A549 (cell line): ENCODE measurements around the gene ACACA.

Experiments used
- CBX8 ChIP-seq: fragments of 200-600 bp; sonication (generic); IDR thresholded peaks from 2 replicates; pipeline ENCODE4 v1.6.1; 2016
- JUNB ChIP-seq: fragments of >200 bp; sonication (Bioruptor Twin); formaldehyde crosslinking; IDR thresholded peaks from 2 replicates; pipeline ENCODE4 v1.6.1; 2016
- POLR2A ChIP-seq: IDR thresholded peaks from 2 replicates; pipeline ENCODE4 v1.6.1; 2012; ENCODE audit warnings: mild to moderate bottlenecking, low read length
- POLR2AphosphoS2 ChIP-seq: conservative IDR thresholded peaks from 2 replicates; pipeline ENCODE4 v1.6.1; 2012; ENCODE audit warnings: low read length, improper control_type of control experiment, inconsistent platforms
- RAD21 ChIP-seq, 2 experiments: fragments of >200 bp in 1 of 2; sonication (Bioruptor Twin) in 1 of 2; formaldehyde crosslinking in 1 of 2; IDR thresholded peaks in 1 of 2; conservative IDR thresholded peaks in 1 of 2; 2 replicates in 1 of 2; 3 replicates in 1 of 2; pipeline ENCODE4 v1.6.1; 2012 to 2018; ENCODE audit warnings: inconsistent platforms in 1 of 2
- RCOR1 ChIP-seq: fragments of 150-350 bp; IDR thresholded peaks from 2 replicates; pipeline ENCODE4 v1.6.1; 2014; ENCODE audit warnings: antibody characterized with exemption, low read length, low read depth
- RFX5 ChIP-seq: fragments of 450-650 bp; IDR thresholded peaks from 2 replicates; pipeline ENCODE4 v1.7.1; 2014; ENCODE audit warnings: antibody characterized with exemption, mild to moderate bottlenecking, moderate library complexity
- RNF2 ChIP-seq: fragments of 200-600 bp; sonication (generic); IDR thresholded peaks from 2 replicates; pipeline ENCODE4 v1.6.1; 2016; ENCODE audit warnings: low read depth, mild to moderate bottlenecking, antibody characterized with exemption, moderate library complexity, borderline replicate concordance
- SMC3 ChIP-seq: fragments of >200 bp; sonication (Bioruptor Twin); formaldehyde crosslinking; IDR thresholded peaks from 3 replicates; pipeline ENCODE4 v1.6.1; 2018; ENCODE audit warnings: inconsistent platforms
- TP53 ChIP-seq: fragments of 250-450 bp; sonication (Bioruptor Pico); IDR thresholded peaks from 2 replicates; pipeline ENCODE4 v1.5.0; 2021; ENCODE audit warnings: mild to moderate bottlenecking, moderate library complexity
- TF ChIP-seq, protein P1 (sequence below): IDR thresholded peaks from 2 replicates; pipeline ENCODE4 v1.6.1; 2012
- TF ChIP-seq, protein P2 (sequence below): fragments of >200 bp; sonication (Bioruptor Twin); formaldehyde crosslinking; IDR thresholded peaks from 3 replicates; pipeline ENCODE4 v1.5.1; 2016
- TF ChIP-seq, protein P3 (sequence below): fragments of 450-650 bp; IDR thresholded peaks from 2 replicates; pipeline ENCODE4 v1.6.1; 2014; ENCODE audit warnings: antibody characterized with exemption

DNA sequence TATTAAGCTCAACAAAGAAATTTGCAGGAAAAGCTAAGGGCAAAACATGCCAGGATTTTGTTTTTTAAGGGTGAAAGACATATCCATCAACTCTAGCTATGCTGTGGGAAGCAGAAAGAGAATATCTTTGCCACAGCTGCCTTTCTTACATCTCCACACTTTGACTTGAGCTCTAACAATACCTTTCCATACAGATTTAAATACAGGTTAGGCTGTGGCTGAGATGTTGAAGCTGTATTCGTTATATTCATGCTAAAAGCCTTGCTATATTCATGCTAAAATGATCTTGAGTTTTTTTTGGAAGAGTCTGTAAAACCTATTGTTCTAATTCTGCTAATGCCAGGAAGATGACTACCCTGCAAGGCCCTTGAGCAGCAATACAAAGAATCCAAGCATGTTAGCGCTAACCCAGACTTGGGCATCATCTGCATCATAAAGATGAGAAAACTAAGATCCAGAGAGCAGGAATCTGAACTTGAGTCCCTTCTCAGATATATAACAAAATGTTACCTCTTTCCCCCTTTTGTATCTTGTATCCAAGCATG, 235.7 kb downstream of the ACACA start:
- TF ChIP-seq, protein P1, sequence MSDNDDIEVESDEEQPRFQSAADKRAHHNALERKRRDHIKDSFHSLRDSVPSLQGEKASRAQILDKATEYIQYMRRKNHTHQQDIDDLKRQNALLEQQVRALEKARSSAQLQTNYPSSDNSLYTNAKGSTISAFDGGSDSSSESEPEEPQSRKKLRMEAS = no peak
- TF ChIP-seq POLR2A (no peak), RFX5 (no peak), RAD21 (conservative IDR thresholded peaks at IDR 0.05 in 1 of 2, IDR thresholded peaks at IDR 0.05 in 1 of 2) (no peak), POLR2AphosphoS2 (no peak), RNF2 (no peak), JUNB (no peak), TP53 (no peak), RCOR1 (no peak), CBX8 (no peak), SMC3 (no peak)
- TF ChIP-seq, protein P2, sequence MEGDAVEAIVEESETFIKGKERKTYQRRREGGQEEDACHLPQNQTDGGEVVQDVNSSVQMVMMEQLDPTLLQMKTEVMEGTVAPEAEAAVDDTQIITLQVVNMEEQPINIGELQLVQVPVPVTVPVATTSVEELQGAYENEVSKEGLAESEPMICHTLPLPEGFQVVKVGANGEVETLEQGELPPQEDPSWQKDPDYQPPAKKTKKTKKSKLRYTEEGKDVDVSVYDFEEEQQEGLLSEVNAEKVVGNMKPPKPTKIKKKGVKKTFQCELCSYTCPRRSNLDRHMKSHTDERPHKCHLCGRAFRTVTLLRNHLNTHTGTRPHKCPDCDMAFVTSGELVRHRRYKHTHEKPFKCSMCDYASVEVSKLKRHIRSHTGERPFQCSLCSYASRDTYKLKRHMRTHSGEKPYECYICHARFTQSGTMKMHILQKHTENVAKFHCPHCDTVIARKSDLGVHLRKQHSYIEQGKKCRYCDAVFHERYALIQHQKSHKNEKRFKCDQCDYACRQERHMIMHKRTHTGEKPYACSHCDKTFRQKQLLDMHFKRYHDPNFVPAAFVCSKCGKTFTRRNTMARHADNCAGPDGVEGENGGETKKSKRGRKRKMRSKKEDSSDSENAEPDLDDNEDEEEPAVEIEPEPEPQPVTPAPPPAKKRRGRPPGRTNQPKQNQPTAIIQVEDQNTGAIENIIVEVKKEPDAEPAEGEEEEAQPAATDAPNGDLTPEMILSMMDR = no peak
- TF ChIP-seq, protein P3, sequence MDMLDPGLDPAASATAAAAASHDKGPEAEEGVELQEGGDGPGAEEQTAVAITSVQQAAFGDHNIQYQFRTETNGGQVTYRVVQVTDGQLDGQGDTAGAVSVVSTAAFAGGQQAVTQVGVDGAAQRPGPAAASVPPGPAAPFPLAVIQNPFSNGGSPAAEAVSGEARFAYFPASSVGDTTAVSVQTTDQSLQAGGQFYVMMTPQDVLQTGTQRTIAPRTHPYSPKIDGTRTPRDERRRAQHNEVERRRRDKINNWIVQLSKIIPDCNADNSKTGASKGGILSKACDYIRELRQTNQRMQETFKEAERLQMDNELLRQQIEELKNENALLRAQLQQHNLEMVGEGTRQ = no peak
